ENCODE measurements around the gene GPS2.

GPS2 gene

DNA sequence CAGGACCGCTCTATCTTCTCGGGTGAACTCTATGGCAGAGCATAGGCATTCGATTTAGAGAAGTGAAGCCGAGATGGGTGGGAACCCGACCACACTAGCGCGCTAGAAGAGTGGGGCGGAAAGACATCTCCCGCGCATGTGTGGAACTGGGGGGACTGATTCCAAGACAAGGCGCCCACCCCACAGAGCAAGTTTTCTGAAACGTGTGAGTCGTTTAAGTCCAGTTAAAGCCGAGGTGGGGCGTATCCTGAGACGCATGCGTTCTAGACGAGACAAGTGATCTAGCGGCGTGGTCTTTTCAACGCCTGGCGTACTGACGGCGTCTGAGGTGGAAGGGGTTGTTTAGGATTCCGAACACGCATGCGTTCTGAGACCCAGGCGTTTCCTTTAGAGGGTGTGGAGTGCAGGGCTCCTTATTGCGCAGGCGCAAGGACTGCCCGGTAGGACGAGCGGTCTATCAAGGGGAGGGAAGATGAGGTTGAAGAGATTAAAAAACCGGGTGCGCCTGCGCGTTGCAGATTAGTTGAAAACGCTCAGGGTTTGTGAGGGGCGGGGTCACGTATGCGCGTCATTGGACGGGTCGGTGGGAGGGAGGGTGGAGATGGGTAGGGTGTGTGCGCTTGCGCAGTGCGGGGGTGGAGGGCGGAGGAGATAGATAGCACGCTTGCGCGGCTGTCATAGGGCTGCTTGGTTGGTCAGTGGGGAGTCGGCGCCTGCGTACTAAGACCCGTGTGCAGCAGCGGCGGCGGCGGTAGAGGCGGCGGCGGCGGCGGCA lies 8.1 kb downstream of the GPS2 start, which contains the start of gene EIF5A:
EIF5A (plus strand) TSS at position 718 of the 775 bp plus-strand sequence. CDS start 2,008 bp downstream, outside the sequence.
- H3K27ac Mint-ChIP-seq: peak within 1 kb of the TSS; percentile 92 to 99
- H3K4me1 Mint-ChIP-seq (ENCODE audit: low read depth in 2 of 2): peaks cover 30 to 34% of the 10 kb centered on the region in 2 donors
- no peaks in the 10 kb centered on the region for H3K9me3 Mint-ChIP-seq
- H3K4me3 Mint-ChIP-seq: peak within 1 kb of the TSS; percentile 82 to 90
- peaks cover 53% of the 10 kb centered on the region for H3K36me3 Mint-ChIP-seq (ENCODE audit: insufficient read depth)
- ATAC-seq (replicated peaks) (peak; percentile 64), DNase-seq (peak; percentile 99 to 100 (median 99))
- no peaks in the 10 kb centered on the region for H3K27me3 Mint-ChIP-seq

DNA sequence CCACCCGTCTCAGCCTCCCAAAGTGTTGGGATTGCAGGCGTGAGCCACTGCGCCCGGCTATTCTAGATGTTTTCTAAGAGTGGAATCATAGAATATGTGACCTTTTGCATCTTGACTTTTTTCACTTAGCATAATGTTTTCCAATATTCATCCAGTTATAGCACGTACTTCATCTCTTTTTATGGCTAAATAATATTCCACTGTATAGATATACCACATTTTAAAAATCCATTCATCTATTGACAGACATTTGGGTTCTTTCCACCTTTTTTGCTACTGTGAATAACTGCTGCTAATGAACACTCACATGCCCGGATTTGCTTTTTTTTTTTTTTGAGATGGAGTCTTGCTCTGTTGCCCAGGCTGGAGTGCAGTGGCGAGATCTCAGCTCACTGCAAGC lies 11.0 kb downstream of the GPS2 start:
- Mint-ChIP-seq H3K36me3 (ENCODE audit: insufficient read depth) (peaks cover 25% of the 10 kb centered on the region), H3K4me3 (no peak overlapping the region), H3K27ac (no peak overlapping the region), H3K4me1 (ENCODE audit: low read depth in 2 of 2) (peaks cover 6 to 11% of the 10 kb centered on the region in 2 donors), H3K27me3 (no peaks in the 10 kb centered on the region), H3K9me3 (no peaks in the 10 kb centered on the region)
- ATAC-seq (replicated peaks) (no peak), DNase-seq (no peak)

DNA sequence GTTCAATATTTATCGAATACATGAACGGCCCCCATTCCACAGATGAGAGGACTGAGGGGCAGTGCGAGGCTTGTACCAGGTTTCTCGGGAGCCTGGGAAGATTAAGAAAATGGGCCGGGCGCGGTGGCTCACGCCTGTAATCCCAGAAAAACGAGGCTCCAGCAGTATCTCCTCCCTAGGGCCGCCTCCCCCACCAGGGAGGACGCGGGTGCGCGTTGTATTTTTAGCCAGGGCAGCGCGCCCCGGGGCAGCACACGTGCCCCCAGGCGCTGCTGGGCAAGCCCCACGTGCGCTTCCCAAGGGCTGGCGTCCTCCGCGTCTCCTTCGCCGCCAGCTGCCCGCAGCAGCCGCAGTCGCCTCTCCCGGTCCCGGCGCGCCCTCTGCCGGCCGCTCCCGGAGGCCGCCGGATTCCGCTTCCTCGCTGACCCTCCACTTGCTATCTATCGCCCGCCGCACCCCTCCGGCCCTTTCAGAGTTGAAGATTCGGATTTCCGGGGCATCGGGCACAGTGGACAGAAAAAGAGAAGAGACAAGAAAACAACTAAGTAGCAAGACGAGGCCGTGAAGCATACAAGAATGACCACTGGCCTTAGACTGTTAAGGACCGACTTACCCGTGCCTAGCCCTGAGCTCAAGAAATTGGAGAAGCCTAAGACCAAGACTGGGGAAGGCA lies 18.8 kb downstream of the GPS2 start:
- Mint-ChIP-seq H3K27me3 (peaks cover 8 to 23% of the 10 kb centered on the region in 2 donors), H3K36me3 (ENCODE audit: insufficient read depth) (peaks cover 10% of the 10 kb centered on the region), H3K9me3 (no peaks in the 10 kb centered on the region), H3K4me3 (peak overlapping the region; percentile 43 to 92), H3K27ac (no peak overlapping the region), H3K4me1 (ENCODE audit: low read depth in 2 of 2) (peaks cover 15 to 19% of the 10 kb centered on the region in 2 donors)
- DNase-seq: peak in 2 of 3 experiments; percentile 55 to 63
- ATAC-seq (replicated peaks): peak; percentile 41

DNA sequence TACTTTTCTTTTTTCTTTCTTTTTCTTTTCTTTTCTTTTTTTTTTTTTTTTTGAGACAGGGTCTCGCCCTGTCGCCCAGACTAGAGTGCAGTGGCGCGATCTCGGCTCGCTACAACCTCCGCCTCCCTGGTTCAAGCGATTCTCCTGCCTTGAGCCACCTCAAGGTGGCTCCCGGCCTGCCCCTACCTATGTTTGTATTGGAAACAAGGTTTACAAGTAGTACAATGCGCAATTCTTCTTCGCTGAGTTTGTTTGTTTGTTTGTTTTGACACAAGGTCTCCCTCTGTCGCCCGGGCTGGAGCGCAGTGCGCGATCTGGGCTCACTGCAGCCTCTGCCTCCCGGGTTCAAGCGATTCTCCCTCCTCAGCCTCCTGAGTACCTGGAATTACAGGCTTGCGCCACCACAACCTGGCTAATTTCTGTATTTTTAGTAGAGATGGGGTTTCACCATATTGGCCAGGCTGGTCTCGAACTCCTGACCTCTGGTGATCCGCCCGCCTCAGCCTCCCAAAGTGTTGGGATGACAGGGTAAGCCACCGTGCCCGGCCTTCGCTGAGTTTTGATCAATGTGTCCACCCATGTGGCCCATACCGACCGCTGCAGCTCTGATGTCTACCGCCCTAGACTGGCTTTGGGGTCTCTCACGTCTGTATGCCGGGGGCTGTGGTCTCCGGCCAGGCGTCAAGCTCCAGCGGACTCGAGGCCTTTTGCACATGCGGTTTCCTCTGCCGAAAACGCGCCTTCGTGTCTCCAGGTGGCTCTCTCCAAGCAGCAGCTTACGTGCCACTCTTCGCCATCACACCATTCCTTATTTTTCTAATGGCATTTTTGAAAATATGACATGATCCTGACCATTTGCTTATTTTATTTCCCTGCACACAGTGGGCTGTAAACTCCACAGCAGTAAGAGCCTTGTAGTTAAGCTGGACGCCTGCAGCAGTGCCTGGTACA lies 19.7 kb downstream of the GPS2 start:
- Mint-ChIP-seq H3K27me3 (peaks cover 10 to 23% of the 10 kb centered on the region in 2 donors), H3K4me1 (ENCODE audit: low read depth in 2 of 2) (peaks cover 15 to 19% of the 10 kb centered on the region in 2 donors), H3K4me3 (peak overlapping the region; percentile 92 to 94), H3K36me3 (ENCODE audit: insufficient read depth) (peaks cover 10% of the 10 kb centered on the region), H3K9me3 (no peaks in the 10 kb centered on the region), H3K27ac (peak overlapping the region in 1 of 2 donors; percentile 93)
- DNase-seq (no peak), ATAC-seq (replicated peaks) (no peak)

DNA sequence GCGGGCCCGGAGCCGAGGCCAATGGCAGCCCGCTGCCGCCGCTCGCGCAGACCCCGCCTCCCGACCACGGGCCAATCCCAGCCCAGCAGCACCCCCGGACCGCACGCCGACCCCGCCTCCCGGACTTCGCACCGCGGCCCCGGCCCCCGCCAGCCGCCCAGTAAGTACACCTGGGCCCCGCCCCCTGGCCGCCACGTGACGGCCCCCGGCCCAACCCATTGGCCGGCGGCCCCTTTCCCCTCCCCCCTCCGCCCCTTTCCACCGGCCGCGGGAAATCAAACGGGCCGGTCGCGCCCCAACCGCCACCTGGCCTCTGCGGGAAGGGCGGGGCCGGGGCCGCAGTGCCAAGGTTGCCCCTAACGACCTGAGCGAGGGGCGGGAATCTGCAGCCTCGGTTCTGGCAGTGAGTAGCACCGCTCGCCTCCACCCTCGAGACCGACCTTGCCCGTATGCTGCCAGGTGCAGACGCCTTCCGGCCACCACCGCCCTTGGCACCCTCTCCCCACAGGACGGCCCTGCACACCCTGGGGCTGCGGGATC lies 20.5 kb downstream of the GPS2 start, which contains the start of gene YBX2:
YBX2 (minus strand) TSS at position 26 of the 540 bp plus-strand sequence. CDS start 139 bp downstream, outside the sequence.
- peak; percentile 48 to 67 (median 67) for DNase-seq
- H3K36me3 Mint-ChIP-seq (ENCODE audit: insufficient read depth): peaks cover 10% of the 10 kb centered on the region
- peak within 1 kb of the TSS; percentile 5 to 93 for H3K27ac Mint-ChIP-seq
- ATAC-seq (replicated peaks): peak; percentile 79
- H3K9me3 Mint-ChIP-seq: no peaks in the 10 kb centered on the region
- H3K4me3 Mint-ChIP-seq: peak within 1 kb of the TSS; percentile 92 to 94
- H3K4me1 Mint-ChIP-seq (ENCODE audit: low read depth in 2 of 2): peaks cover 15 to 19% of the 10 kb centered on the region in 2 donors
- peaks cover 17 to 23% of the 10 kb centered on the region in 2 donors for H3K27me3 Mint-ChIP-seq

DNA sequence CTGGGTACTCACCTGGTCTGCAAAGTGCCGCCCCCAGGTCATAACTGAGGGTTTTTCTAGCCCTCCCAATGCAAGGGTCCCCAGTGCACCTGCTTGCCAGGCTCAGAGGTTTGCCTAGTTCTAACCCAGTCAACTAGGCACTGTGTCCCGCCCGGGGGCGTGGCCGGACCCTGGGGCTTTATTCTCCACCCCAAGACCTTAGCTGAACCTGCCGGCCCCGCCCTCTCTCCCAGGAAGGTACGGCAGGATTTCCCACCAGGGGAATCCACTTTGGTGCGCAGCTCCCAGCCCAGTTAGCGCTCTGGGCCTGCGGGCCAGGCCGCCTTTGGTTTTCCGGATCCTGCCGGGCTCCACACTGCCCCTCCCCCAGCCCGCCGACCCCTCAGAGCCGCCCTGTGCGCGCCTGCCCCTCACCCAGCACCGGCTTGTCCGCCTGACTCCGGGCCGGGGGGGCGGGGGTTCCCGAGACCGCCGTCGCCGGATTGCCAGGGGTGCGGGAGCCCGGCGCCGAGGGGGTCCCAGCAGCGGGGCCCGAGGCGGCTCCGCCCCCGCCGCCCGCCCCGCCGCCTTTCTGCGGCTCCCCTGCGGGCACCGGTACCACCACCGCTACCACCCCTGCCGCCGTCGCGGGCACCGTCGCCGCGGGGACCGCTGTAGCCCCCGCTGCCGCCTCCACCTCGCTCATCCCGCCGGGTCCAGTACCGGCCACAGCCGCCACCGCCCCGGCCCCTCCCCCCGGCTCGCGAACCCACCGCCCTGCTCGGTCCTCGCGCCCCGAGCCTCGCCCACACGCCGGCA lies 21.1 kb downstream of the GPS2 start:
- DNase-seq (no peak), ATAC-seq (replicated peaks) (peak; percentile 32)
- H3K4me3 Mint-ChIP-seq: peak overlapping the region; percentile 59 to 92
- H3K27ac Mint-ChIP-seq: peak overlapping the region in 1 of 2 donors; percentile 5
- H3K27me3 Mint-ChIP-seq: peaks cover 17 to 23% of the 10 kb centered on the region in 2 donors
- H3K9me3 Mint-ChIP-seq: no peaks in the 10 kb centered on the region
- peaks cover 15 to 19% of the 10 kb centered on the region in 2 donors for H3K4me1 Mint-ChIP-seq (ENCODE audit: low read depth in 2 of 2)
- peaks cover 10% of the 10 kb centered on the region for H3K36me3 Mint-ChIP-seq (ENCODE audit: insufficient read depth)

DNA sequence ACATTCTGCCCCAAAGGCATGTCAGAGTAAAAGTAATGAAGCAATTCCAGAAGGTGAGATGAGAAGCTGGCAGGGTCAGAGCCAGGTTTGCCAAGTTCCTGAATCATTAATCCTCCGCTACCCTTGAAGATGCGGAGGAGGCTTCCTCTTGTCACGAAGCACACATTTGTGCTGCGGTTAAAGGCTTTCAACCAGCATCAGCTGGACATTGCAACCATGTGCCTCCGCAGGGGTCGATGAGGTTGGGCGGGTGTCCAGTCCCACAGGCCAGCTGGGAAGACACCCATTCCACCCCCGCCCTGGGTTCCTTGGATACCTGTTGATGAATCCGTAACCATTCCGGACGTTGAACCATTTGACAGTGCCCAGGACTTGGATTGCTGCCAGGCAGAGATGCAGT lies 22.0 kb downstream of the GPS2 start:
- Mint-ChIP-seq H3K27ac (no peak overlapping the region), H3K9me3 (no peaks in the 10 kb centered on the region), H3K4me3 (peak overlapping the region; percentile 59 to 92), H3K36me3 (ENCODE audit: insufficient read depth) (peaks cover 10% of the 10 kb centered on the region), H3K4me1 (ENCODE audit: low read depth in 2 of 2) (peaks cover 15 to 19% of the 10 kb centered on the region in 2 donors), H3K27me3 (peaks cover 18 to 28% of the 10 kb centered on the region in 2 donors)
- DNase-seq (no peak), ATAC-seq (replicated peaks) (no peak)

DNA sequence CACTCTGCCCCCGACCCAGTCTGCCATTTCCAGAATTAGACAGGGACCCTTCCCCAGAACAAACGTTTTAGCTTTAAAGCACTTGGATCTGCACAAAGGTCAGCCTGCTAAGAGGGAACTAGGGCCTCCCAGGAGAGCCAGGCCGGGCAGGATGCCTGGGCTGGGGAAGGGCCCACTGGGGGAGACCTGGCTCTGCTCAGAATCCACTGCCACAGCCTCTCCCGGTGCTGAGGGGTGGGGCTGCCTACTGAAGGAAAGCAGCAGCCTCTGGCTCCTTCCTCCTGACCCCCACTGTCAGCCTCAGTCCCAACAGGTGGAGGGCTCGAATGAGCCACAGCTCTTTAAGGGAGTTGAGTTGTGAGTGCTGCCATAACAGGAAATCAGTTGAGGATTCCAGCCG lies 22.4 kb downstream of the GPS2 start:
- peaks cover 7% of the 10 kb centered on the region for H3K36me3 Mint-ChIP-seq (ENCODE audit: insufficient read depth)
- H3K4me3 Mint-ChIP-seq: no peak overlapping the region
- no peak for ATAC-seq (replicated peaks)
- peaks cover 22 to 32% of the 10 kb centered on the region in 2 donors for H3K27me3 Mint-ChIP-seq
- no peaks in the 10 kb centered on the region for H3K9me3 Mint-ChIP-seq
- peaks cover 15 to 19% of the 10 kb centered on the region in 2 donors for H3K4me1 Mint-ChIP-seq (ENCODE audit: low read depth in 2 of 2)
- no peak overlapping the region for H3K27ac Mint-ChIP-seq
- no peak for DNase-seq

DNA sequence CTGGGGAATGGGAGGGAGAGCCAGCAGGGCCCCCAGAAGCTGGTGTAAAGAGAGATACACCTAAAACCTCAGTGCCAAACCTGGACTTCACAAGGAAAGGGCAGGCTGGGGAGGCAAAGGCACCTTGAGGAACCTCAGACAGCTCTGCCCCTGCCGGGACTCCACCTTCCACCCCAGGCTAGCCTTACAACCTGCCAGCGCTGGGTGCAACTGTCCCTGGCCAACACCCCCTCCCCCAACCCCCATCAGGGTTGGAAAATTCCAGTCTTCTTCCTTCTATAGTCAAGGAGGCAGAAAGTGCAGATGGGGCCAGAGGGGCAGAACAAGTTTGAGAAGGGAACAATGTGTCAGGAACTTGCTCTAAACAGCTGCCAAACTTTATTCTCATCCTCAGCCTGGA lies 23.0 kb downstream of the GPS2 start:
- Mint-ChIP-seq H3K36me3 (ENCODE audit: insufficient read depth) (peaks cover 5% of the 10 kb centered on the region), H3K27me3 (peaks cover 27 to 37% of the 10 kb centered on the region in 2 donors), H3K27ac (no peak overlapping the region), H3K9me3 (no peaks in the 10 kb centered on the region), H3K4me1 (ENCODE audit: low read depth in 2 of 2) (peaks cover 15 to 19% of the 10 kb centered on the region in 2 donors), H3K4me3 (no peak overlapping the region)
- DNase-seq: no peak
- no peak for ATAC-seq (replicated peaks)

DNA sequence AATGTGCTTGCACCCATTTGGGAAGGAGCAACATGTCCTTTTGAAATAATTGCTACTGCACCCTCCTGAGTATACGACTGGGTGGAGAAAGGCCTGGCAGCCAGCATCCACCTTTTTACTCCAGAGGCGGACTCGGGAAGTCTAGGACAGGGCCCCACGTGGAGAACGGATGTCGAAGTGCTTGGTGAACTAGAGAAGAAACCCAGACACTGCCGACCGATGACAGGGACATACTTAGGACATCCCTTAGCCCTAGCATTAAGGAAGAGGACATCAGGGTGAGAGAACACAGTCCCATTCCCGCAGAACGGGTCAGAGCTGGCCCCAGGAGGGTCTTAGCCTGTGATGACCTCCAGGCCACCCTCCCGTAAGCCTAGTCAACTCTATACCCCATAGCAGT lies 24.5 kb downstream of the GPS2 start:
- H3K27me3 Mint-ChIP-seq: peaks cover 34 to 44% of the 10 kb centered on the region in 2 donors
- ATAC-seq (replicated peaks): no peak
- peaks cover 5% of the 10 kb centered on the region for H3K36me3 Mint-ChIP-seq (ENCODE audit: insufficient read depth)
- DNase-seq: no peak
- no peak overlapping the region for H3K27ac Mint-ChIP-seq
- H3K9me3 Mint-ChIP-seq: no peaks in the 10 kb centered on the region
- peaks cover 11 to 12% of the 10 kb centered on the region in 2 donors for H3K4me1 Mint-ChIP-seq (ENCODE audit: low read depth in 2 of 2)
- no peak overlapping the region for H3K4me3 Mint-ChIP-seq

DNA sequence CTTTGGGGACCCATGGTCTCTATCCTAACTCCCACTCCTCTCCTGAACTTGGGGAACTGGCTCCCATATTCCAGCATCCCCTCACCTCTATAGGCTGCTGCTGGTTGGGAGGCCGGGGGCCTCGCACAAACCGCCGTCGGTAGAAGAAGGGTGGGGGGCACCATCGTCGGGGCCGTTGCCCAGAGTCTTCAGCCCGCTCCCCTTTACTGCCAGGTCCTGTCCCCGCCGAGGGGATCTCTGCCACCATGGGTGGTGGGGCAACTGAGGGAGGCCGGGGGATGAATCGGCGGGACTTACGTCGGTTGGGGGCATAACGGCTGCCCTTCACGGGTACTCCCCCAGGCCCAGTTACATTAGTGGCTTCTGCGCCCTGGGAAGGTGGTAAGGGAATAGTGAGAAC lies 25.0 kb downstream of the GPS2 start:
- ATAC-seq (replicated peaks) (no peak), DNase-seq (no peak)
- Mint-ChIP-seq H3K36me3 (ENCODE audit: insufficient read depth) (peaks cover 5% of the 10 kb centered on the region), H3K4me1 (ENCODE audit: low read depth in 2 of 2) (peaks cover 6 to 10% of the 10 kb centered on the region in 2 donors), H3K27ac (no peak overlapping the region), H3K4me3 (no peak overlapping the region), H3K27me3 (peaks cover 39 to 42% of the 10 kb centered on the region in 2 donors), H3K9me3 (no peaks in the 10 kb centered on the region)
